Aorta (tissue), 5 donors: Measurements from ENCODE around the gene SLC7A6OS. TPM values are rescaled to one million over a fixed set of nuclear protein-coding genes. Genes with fewer than 3 reads are reported as not detected.
A peak's percentile ranks its signal among the peaks of the same experiment; 100 is the strongest.

Experiments
- ATAC-seq: fragments of 200-7000 bp; cut with Tn5 transposase; one replicate; pipeline ENCODE4 v1.9.1; 2022; ENCODE audit warnings: moderate library complexity; ENCODE audit not compliant: low FRiP score
- DNase-seq, 2 donors: peaks; one replicate each; pipeline ENCODE4 v3.0.0-alpha.2; 2020
- H3K27ac ChIP-seq, 2 donors: one replicate each; pipeline ENCODE4 v1.5.1; 2013; ENCODE audit warnings: low read length in 2 of 2, mild to moderate bottlenecking in 2 of 2, moderate library complexity in 2 of 2, control low read depth in 1 of 2, inconsistent platforms in 1 of 2, low read depth in 1 of 2
- H3K27me3 ChIP-seq, 2 donors: one replicate each; pipeline ENCODE4 v1.6.1; 2013; ENCODE audit warnings: control low read depth in 1 of 2, low read length in 1 of 2, mild to moderate bottlenecking in 1 of 2, moderate library complexity in 1 of 2; ENCODE audit not compliant: insufficient read depth in 2 of 2, control insufficient read depth in 1 of 2
- H3K36me3 ChIP-seq, 2 donors: one replicate each; pipeline ENCODE4 v1.6.1; 2013; ENCODE audit warnings: control low read depth in 1 of 2, low read length in 1 of 2, mild to moderate bottlenecking in 1 of 2; ENCODE audit not compliant: insufficient read depth in 2 of 2, control insufficient read depth in 1 of 2
- H3K4me1 ChIP-seq, 2 donors: one replicate each; pipeline ENCODE4 v1.6.1; 2013; ENCODE audit warnings: low read length in 2 of 2, control low read depth in 1 of 2, mild to moderate bottlenecking in 1 of 2, moderate library complexity in 1 of 2; ENCODE audit not compliant: insufficient read depth in 2 of 2, control insufficient read depth in 1 of 2
- H3K4me3 ChIP-seq, 2 donors: one replicate each; pipeline ENCODE4 v1.5.1; 2013; ENCODE audit warnings: low read length in 2 of 2, control low read depth in 1 of 2, mild to moderate bottlenecking in 1 of 2
- H3K9me3 ChIP-seq: one replicate; pipeline ENCODE4 v1.6.1; 2013; ENCODE audit warnings: mild to moderate bottlenecking, low read length; ENCODE audit not compliant: control insufficient read depth
- WGBS, 2 donors: extraction: QIAGEN DNeasy Blood & Tissue Kit; methylation state at CpG; one replicate each; pipeline ENCODE4 v1.1.7; 2013; 5-methylcytosine and 5-hydroxymethylcytosine counted together
- intact Hi-C, 2 donors: fragments of 100-400 bp; cut with DNase I; formaldehyde crosslinking; loops; one replicate each; pipeline versions ENCODE4 v1.14.2 to v1.15.0; 2022
- polyA plus RNA-seq, 2 donors: library from polyadenylated mRNA; stranded (reverse); fragments of 200-250 nt; gene quantifications; one replicate each; pipeline ENCODE4 v1.2.3, GENCODE V29; 2013
- total RNA-seq, 2 donors: library from RNA; stranded (reverse); fragmentation: NEBNext Ultra II Directional; extraction: Animal tissue kit (Norgen Biotek cat#: 25700); gene quantifications; one replicate each; pipeline ENCODE4 v1.2.1, GENCODE V29; 2021
- donor health status: healthy with polysubstance abuse.
- donor health status: Bipolar disorder and iron deficiency.
- donor health status: DM: no; HTN: no; CAD: no.
- donor health status: DM: no; HTN: no; CAD: no.
- donor health status: DM: yes; HTN: yes; CAD: no.

The SLC7A6OS gene
- total and polyA plus RNA-seq, 4 donors: 4.0 to 21.1 (median 11.0) TPM

DNA sequence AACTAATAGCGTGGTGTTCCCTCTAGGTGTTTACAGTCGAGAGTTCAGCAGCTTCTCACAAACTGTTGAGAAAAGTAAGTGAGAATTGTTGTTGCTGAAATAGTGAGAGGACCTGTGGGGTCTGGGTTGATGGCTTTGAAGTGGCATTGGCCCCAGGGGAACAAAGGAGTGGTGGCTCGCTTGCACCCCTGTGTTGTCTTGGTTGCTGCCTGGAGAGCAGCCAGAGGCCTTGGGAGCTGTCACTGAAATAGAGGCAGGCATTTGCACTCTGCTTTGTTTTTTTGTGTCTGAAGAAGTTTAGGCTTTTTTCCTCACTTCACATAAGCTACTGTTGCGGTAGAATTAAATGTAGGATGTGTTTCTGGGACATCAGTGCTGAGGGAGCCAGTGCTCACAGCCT, 36.9 kb upstream of the SLC7A6OS start:
- Histone ChIP-seq H3K27me3 (no peaks in the 10 kb centered on the region), H3K4me3 (no peak overlapping the region), H3K9me3 (no peaks in the 10 kb centered on the region), H3K27ac (no peak overlapping the region), H3K36me3 (peaks cover 2 to 9% of the 10 kb centered on the region in 2 donors), H3K4me1 (no peaks in the 10 kb centered on the region)
- no peak for ATAC-seq
- intact Hi-C loops: no loop called here
- peak; percentile 3 to 13 for DNase-seq
- WGBS, 2 donors: 86 to 90% methylated on average over 4 of the region's 4 CpGs

DNA sequence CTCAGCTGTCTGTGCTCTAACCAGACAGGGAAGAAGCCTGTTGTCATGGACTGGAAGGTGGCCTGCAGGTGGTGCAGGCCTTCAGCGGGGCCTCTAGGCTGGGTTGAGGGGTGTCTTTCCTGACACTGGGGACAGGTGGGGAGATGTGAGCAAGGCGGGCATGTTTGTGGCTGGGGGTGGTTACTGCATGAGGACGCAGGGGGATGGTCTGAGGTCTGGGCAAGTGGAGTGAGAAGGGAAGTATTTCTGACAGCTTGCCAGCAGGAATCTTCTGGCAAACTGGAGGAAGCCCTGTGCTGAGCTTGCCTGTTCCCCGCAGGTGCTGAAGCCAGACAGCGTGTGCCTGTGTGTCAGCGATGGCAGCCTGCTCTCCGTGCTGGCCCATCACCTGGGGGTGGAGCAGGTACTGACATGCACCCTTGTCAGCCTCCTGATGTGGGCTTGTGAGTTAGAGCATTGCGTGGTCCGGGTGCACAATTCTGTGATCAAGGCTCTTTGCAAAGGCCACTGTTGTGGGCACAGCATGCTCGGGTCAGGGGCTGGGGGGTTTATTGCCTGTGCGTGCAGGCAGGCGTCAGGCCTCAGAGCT, 36.2 kb upstream of the SLC7A6OS start:
- intact Hi-C loops: no loop called here
- no peak overlapping the region for H3K27ac ChIP-seq
- H3K27me3 ChIP-seq: no peaks in the 10 kb centered on the region
- ATAC-seq (no peak), DNase-seq (peak; percentile 43 to 58)
- H3K36me3 ChIP-seq: peaks cover 0 to 9% of the 10 kb centered on the region in 2 donors
- no peaks in the 10 kb centered on the region for H3K9me3 ChIP-seq
- WGBS, 2 donors: 94 to 95% methylated on average over 12 of the region's 12 CpGs
- no peaks in the 10 kb centered on the region for H3K4me1 ChIP-seq
- H3K4me3 ChIP-seq: no peak overlapping the region

DNA sequence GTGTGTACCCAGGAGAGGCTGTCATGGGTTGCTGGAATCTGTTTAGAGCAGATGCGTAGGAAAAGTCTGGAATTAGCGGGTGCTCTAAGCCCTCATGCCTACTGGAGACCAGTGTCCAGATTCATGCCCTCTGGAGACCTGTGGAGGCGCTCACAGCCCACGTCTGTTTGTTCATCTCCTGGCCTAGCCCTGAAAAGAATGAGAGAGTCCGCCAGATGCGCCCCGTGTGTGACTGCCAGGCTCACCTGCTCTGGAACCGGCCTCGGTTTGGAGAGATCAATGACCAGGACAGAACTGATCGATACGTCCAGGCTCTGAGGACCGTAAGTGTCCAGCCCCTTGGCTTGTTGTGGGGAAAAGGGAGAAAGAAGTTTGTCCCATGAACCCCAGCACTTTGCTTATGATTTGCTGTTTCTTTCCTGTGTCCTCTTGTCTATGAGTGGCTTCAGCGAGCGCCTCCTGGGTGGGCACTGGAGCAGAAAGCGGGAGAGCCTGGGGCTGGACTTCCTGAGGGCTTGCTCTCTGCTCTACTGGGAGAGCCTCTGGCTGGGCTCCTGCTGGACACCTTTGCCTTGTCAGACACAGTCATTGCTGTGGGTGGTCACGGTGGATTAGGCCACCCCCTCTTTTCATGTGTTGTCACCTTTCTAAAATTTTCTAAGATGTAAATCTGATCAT, 35.4 kb upstream of the SLC7A6OS start:
- intact Hi-C loops: no loop called here
- Histone ChIP-seq H3K36me3 (peaks cover 0 to 4% of the 10 kb centered on the region in 2 donors), H3K27me3 (no peaks in the 10 kb centered on the region), H3K4me1 (no peaks in the 10 kb centered on the region), H3K9me3 (no peaks in the 10 kb centered on the region), H3K27ac (no peak overlapping the region), H3K4me3 (no peak overlapping the region)
- DNase-seq: peak in 1 of 2 donors; percentile 62
- WGBS, 2 donors: 94 to 96% methylated on average over 16 of the region's 16 CpGs
- no peak for ATAC-seq

DNA sequence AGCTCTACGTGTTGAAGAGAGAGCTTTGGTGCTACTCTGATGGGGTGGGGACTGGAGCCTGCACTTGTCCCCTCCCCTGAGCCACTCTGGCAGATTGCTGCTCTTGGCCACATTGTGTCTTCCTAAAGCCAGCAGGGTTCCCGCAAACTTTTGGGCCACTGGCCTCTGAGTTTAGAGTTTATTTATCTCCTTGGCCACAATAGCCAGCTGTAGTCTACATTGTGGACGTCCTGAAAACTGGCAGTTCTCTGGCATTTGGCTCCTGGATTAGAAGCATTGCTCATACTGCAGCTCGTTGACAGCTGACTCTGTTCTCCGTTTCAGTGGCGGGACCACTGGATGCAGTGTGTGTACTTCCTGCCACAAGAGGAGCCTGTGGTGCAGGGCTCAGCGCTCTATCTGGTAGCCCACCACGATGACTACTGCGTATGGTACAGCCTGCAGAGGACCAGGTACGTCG, 34.6 kb upstream of the SLC7A6OS start:
- peaks cover 0 to 4% of the 10 kb centered on the region in 2 donors for H3K36me3 ChIP-seq
- no peaks in the 10 kb centered on the region for H3K9me3 ChIP-seq
- H3K27me3 ChIP-seq: no peaks in the 10 kb centered on the region
- no peak overlapping the region for H3K27ac ChIP-seq
- ATAC-seq: no peak
- 37 to 38% methylated on average over 11 of the region's 11 CpGs for WGBS, 2 donors
- intact Hi-C loops: no loop called here
- H3K4me1 ChIP-seq: no peaks in the 10 kb centered on the region
- no peak overlapping the region for H3K4me3 ChIP-seq
- peak in 1 of 2 donors; percentile 74 for DNase-seq

DNA sequence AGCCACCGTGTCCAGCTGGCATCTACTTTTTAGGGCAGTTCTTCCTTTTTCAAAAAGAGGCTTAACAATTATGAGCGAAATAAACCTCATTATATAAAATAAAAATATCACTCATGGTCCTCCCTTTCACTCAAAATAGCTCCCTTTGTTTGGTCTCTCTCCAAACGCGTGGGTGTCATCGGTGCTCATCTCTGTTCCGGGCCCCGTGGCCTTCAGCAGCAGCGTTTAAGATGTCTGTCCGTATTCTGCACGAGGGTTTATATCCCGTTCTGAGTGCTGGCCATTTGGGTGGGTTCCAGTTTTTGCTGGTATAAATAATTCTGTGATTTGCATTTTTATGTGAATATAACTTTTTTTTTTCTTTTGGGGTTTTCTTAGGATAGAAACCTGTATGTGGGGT, 33.5 kb upstream of the SLC7A6OS start:
- DNase-seq: peak in 1 of 2 donors; percentile 68
- ATAC-seq: no peak
- H3K36me3 ChIP-seq: peaks cover 4% of the 10 kb centered on the region in 2 donors
- intact Hi-C loops: no loop called here
- WGBS, 2 donors: 39 to 54% methylated on average over 11 of the region's 11 CpGs
- no peaks in the 10 kb centered on the region for H3K4me1 ChIP-seq
- no peaks in the 10 kb centered on the region for H3K27me3 ChIP-seq
- no peaks in the 10 kb centered on the region for H3K9me3 ChIP-seq
- no peak overlapping the region for H3K4me3 ChIP-seq
- no peak overlapping the region for H3K27ac ChIP-seq

DNA sequence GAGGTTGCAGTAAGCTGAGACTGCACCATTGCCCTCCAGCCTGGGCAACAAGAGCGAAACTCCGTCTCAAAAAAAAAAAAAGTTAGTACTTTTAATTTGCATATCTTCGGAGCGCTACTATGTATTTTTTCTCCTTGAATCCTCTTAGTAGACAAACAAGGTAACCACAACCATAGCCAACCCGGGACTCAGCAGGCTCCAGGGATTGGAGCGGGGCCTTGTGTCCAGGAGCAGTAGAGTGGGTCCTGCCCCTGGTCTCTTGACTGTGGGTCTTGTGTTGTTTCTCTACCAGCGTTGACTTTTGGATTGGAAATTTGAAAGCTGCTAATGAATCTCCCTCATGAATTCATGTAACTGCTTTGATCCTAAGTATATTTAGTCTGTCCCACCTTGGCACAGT, 32.4 kb upstream of the SLC7A6OS start:
- intact Hi-C loops: no loop called here
- peak; percentile 8 to 26 for DNase-seq
- no peak overlapping the region for H3K4me3 ChIP-seq

DNA sequence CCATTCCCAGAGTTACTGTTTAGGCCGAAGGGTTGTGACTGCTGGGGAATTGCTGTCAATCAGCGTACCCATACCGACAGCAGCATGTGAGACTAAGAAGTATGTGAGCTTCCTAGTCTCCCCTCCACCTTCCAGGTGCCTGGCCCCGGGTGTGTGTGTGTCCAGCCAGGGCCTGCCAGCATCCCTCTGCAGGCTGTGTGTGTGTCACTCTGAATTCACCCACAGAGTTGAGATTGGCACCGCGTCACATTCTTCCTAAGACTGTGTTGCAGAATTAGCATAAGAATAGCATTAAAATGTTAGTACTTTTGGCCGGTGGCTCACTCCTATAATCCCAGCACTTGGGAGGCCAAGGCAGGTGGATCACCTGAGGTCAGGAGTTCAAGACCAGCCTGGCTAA, 31.9 kb upstream of the SLC7A6OS start:
- peak; percentile 33 to 59 for DNase-seq
- no peak overlapping the region for H3K27ac ChIP-seq
- no peaks in the 10 kb centered on the region for H3K27me3 ChIP-seq
- ATAC-seq: no peak
- H3K36me3 ChIP-seq: peaks cover 0 to 5% of the 10 kb centered on the region in 2 donors
- 69 to 74% methylated on average over 7 of the region's 7 CpGs for WGBS, 2 donors
- H3K4me1 ChIP-seq: no peaks in the 10 kb centered on the region
- no peaks in the 10 kb centered on the region for H3K9me3 ChIP-seq
- intact Hi-C loops: no loop called here
- H3K4me3 ChIP-seq: no peak overlapping the region

More for the DNA sequence above, 32.4 kb upstream of the SLC7A6OS start:
- no peak overlapping the region for H3K27ac ChIP-seq
- 95 to 96% methylated on average over 7 of the region's 7 CpGs for WGBS, 2 donors
- no peaks in the 10 kb centered on the region for H3K9me3 ChIP-seq
- H3K4me1 ChIP-seq: no peaks in the 10 kb centered on the region
- peaks cover 0 to 5% of the 10 kb centered on the region in 2 donors for H3K36me3 ChIP-seq
- H3K27me3 ChIP-seq: no peaks in the 10 kb centered on the region
- ATAC-seq: no peak

DNA sequence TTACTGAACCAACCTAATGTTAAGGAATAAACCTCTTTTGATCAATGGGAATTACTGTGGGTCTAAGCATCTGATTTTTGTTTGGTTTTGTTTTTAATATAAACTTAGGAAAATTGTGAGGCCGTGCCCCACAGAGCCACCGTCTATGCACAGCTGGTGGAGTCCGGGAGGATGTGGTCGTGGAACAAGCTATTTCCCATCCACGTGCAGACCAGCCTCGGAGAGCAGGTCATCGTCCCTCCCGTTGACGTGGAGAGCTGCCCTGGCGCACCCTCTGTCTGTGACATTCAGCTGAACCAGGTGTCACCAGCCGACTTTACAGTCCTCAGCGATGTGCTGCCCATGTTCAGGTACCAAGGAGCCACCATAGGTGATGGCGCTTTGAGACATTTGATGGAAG, 28.5 kb upstream of the SLC7A6OS start:
- Histone ChIP-seq H3K27ac (no peak overlapping the region), H3K27me3 (no peaks in the 10 kb centered on the region), H3K4me1 (no peaks in the 10 kb centered on the region), H3K36me3 (peaks cover 0 to 5% of the 10 kb centered on the region in 2 donors), H3K4me3 (no peak overlapping the region), H3K9me3 (no peaks in the 10 kb centered on the region)
- DNase-seq: peak; percentile 30 to 56
- WGBS, 2 donors: 88 to 92% methylated on average over 13 of the region's 13 CpGs
- ATAC-seq: no peak
- intact Hi-C loops: no loop called here
